GM12874 (cell line): ENCODE results near the gene SERGEF.

Source experiments
- CTCF ChIP-seq: IDR thresholded peaks from 2 replicates; pipeline ENCODE4 v1.5.1; 2011; ENCODE audit warnings: low read depth, mild to moderate bottlenecking, control low read depth, low read length, moderate library complexity; ENCODE audit not compliant: insufficient read depth

SERGEF gene

DNA sequence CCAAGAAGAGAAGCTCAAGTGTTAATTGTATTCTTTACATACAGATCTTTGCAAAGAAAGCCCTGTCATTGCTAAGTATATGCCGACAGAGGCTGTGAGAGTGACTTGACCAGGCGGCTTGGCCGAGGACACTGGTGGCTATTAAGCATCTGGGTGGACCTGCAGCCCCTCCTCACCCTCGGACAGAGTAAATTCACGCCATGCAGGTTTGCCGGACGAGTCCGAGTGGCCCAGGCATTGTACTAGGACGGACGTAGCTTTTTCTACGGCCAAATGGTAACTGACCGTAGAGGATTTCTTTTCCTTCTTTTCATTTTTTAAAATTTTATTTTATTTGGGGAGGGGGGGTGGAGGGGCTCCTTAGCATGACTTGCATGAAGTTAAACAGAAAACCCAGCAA lies 231.2 kb downstream of the SERGEF start:
- TF ChIP-seq CTCF, result no peak

GRCh38 chr11:17781221-17781620 lies 231.6 kb downstream of the SERGEF start:
- TF ChIP-seq CTCF, result no peak

- no peak for TF ChIP-seq CTCF
These were observed 232.2 kb downstream of the SERGEF start for GRCh38 chr11:17780668-17781067.

DNA sequence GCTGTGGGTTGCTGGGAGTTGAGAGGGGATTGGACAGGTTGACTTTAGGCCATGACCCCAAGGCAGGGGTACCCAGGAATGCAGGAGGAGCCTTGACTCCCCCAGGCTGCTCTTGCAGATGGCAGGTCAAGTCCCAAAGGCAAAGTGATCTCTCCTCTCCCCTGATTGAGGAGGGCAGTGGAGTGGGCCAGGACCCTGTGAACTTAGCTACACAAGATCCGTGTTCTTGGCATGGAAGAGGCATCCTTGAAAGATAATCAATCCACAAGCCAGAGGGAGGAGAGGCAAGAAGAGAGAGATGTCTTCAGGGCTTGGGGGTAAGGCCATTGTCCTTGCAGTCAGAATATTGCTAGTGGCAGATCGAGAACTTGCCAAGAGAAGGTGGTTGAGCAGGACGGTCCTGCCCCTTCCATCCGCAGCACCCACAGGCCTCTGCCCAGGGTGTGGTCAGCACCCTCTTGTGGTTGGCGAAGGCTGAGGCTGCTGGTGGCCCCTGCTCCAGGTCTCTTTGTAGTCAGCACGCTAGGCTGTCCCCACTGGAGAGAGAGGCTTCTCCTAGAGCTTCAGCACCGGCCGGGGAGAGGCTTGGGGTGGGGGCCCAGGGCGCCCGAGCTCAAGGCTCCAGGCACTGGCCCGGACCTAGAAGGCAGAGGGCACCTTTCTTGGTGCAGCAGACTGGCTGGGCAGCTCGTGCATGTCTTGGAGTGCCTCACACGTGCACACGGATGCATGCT lies 232.8 kb downstream of the SERGEF start:
- no peak for TF ChIP-seq CTCF

- no peak for TF ChIP-seq CTCF
These were observed 233.6 kb downstream of the SERGEF start for GRCh38 chr11:17778956-17779860.

- no peak for TF ChIP-seq CTCF
These were observed 234.5 kb downstream of the SERGEF start for GRCh38 chr11:17778352-17778751.

- no peak for TF ChIP-seq CTCF
These were observed 235.1 kb downstream of the SERGEF start for GRCh38 chr11:17777738-17778091.
